Hematopoietic multipotent progenitor cell treated with erythropoietin and hydrocortisone succinate and interleukin-3 and kit ligand, for 15 days (in vitro differentiated cells): ENCODE measurements around the gene NAB1.
A peak's percentile ranks its signal among the peaks of the same experiment; 100 is the strongest.
"Not testable (repeated sequence)": the region's sequence is repeated elsewhere in the genome, so short reads cannot be mapped to it uniquely, and the experiment has no call there.

Experiments used
- DNase-seq: peaks from one replicate; pipeline ENCODE4 v3.0.0-alpha.2; 2015; ENCODE audit warnings: low spot score

NAB1 gene

GRCh38 chr2:190674966-190675650, 26.2 kb downstream of the NAB1 start:
- DNase-seq, result no peak

- DNase-seq, result no peak
These were observed 28.4 kb downstream of the NAB1 start for GRCh38 chr2:190677255-190677654.

DNA sequence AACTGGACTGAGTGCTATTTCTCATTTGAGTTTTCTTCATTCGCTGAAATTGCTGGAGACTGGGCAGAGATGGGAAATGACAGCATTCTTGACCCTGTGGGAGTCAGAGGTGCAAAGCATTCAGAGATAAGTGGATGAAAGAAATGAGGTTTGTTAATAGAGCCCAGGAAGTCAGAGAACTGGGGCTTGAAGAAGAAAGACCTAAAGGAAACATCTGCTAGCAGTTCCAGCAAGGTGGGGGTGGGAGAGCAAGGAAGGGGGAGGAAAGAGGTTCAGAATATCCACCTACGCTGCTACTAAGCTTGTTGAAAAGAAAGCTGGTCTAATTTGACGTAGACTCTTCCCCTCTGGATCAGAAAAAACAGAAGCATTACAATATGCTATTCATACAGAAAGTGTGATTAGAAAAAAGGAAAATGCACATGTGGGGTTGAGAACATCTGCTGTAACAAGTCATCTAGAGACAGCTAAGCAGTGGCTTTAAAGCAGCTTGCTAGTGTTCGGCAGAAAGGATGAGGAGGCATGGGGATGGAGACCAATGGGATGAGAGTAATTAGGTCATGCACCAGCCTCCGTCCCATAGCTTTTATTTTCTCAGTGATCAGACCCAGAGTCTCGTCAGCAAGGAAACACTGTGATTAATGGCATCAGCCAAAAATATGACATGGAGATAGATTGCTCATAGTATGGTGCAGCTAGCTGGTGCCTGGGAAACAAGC, 29.7 kb downstream of the NAB1 start:
- DNase-seq, result no peak

- no peak for DNase-seq
These were observed 30.5 kb downstream of the NAB1 start for GRCh38 chr2:190679391-190679790.

DNA sequence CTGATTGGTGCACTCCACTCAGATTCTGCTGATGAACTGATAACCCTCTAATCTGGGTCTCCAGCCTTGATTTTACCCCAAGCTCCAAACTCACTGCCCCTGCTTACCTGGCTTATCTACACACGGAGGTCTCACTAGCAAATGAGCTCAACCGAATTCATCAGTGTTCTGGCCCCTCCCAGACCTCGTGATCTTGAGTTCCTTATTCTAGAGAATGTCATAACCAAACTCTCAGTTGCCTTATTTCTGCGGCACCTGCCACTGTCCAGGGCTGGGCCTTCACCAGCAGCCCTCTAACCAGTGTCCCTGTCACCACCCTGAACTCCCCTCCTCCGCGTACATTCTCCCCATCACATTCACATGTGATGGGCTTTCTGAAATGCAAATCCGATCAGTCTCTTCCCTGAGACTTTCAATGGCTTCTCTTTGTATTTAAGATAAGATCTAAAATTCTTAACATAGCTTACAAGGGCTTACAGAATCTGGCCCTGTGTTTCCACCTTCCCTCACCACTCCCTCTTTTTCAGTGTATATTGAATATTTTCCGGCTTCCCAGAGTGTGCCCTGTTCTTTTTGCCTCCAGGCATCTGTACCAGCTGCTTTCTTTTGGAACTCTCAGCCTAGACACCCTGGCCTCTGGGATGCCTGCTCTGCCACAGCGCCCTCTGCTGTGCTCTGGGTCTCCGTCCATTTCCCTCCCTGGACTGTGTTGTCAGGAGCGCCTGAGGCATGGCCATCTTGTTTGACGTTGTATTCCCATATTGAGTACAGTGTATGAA, 31.1 kb downstream of the NAB1 start:
- peak; percentile 54 for DNase-seq

- no peak for DNase-seq
These were observed 33.3 kb downstream of the NAB1 start for GRCh38 chr2:190682168-190682567.

DNA sequence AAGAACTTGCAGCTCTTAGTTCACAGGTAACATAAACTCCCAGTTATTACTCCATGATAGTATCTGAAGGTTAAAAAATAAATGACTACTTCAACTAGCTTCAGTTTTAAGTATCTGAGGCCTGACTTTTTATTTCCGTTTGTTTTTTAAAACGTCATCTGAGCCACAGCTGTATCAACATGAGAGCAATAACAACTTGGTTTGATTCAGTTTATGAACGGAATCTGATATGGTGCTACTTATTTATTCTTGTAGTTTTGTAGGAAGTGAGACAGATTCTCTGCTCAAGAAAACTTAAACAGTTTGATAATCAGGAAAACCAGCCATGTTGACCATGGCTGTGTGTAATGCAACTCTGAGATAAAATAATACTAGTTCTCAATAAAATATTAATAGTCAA, 34.9 kb downstream of the NAB1 start:
- DNase-seq, result no peak

GRCh38 chr2:190684931-190685330, 36.0 kb downstream of the NAB1 start:
- no peak for DNase-seq

DNA sequence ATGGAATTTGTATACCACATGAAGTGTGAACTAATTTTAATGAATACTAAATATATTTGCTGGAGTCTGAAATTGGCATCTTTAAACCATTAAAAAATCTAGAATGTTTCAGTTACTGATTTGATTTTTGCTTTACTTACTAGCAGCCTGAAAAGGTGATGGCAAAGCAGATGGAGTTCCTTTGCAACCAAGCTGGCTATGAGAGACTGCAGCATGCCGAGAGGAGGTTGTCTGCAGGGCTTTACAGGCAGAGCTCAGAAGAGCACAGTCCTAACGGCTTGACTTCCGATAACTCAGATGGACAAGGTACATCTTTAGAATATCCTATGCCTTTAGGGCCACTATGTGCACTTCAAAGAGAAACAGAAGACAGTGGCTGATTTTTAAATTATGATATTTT, 36.5 kb downstream of the NAB1 start:
- no peak for DNase-seq

DNA sequence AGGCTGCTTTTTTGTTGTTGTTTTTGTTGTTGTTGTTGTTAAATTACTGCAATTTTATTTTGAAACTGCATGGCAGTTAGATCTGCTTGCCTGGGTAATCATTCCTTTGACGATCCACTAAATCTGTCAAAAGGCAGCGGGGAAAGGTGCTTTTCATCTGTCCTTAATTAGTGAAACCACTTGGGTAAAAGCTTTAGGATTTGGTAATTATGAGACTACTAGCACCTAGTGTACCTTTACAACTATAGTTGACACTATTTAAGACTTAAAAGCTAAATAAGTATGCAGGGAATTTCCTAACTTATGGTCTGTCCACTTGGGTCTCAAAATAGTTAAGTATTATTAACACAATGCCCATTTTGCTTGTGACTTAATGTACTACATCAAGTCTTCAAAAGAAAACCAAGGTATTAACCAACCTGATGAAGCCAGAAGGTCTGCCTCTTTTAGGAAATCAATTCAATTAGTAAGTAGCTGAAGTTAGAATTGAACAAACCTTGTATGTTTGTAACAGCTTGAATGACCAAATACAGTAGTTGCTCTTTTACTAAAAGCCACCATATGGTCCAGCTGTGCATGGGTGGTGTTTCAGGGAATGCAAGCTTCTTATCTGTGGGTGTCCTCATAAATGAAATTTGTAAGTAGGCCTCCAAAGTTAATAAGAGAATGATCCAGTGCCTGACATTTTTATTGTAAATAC, 44.8 kb downstream of the NAB1 start:
- no peak for DNase-seq

GRCh38 chr2:190694479-190694878, 45.6 kb downstream of the NAB1 start:
- no peak for DNase-seq

DNA sequence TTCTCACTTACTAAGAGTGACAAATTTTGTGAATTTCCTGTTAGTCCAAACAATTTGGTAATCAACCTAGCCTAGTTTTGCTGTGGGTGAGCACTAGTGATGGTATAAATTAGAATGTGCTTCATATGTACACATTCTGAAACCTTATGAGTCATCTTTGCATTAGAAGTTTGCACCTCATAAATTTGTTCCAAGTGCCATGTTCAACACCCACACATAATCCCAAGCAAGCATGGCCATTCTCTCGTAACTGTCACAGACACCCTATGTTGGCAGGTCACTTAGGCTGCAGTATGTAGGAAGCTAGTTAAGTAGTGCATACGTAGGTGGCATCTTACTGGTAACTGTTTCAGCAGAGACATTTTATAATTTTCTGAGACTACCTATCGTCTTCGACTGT, 46.9 kb downstream of the NAB1 start:
- DNase-seq, result no peak

- no peak for DNase-seq
These were observed 48.0 kb downstream of the NAB1 start for GRCh38 chr2:190696792-190697398.

GRCh38 chr2:190697421-190697820, 48.5 kb downstream of the NAB1 start:
- no peak for DNase-seq

- DNase-seq, result no peak
These were observed 50.0 kb downstream of the NAB1 start for GRCh38 chr2:190698895-190699294.

DNA sequence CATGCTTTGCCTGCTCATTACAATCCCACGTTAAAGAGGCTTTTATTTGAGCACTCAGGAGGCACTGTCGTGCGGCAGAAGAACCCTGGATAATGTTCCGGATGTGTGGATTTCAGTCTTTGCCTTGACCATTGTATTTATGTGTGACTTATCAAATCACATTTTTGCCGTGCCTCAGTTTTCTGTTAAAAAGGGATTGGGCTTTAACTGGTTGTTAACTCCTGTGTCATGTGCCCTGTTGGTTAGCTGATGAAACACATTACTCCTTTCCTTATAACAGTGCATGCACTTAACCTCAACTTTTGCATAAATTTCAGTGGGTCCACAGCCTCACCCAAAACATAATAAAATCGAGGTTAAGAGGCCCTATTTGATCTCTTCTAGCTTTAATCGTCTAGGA, 52.7 kb downstream of the NAB1 start:
- DNase-seq, result no peak

DNA sequence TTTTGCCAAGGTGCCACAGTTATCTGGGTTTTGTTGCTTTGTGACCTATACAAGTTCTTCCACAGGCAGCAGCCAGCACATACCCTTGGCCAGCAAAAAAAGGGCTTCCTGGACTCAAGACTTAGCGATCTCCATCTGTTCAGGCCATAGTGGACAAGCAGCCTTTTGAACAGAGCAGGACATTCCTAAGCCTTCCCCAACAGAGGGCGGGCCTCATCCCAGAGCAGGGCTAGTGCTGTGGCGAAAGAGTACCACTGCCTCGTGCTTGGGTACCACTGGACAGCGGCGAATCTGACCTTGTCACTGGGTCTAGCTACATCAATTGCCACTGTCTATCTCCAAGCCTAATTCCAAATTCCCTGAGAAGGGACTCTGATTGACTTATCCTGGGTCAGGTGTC, 56.4 kb downstream of the NAB1 start:
- no peak for DNase-seq

DNA sequence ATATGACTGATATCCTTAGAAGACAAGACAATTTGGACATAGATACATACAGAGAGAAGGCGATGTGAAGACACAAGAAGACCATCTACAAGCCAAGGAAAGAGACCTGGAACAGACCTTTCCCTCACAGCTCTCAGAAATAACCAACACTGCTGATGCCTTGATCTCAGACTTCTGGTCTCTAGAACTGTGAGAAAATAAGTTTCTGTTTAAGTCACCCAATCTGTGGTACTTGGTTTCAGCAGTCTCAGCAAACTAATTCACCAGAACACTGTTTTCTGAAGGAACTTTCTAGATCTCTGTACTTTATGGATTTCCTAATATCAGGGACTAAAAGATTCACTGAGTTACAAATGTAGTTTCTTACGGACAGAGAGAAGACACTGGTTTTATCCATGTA, 58.8 kb downstream of the NAB1 start:
- no peak for DNase-seq

DNA sequence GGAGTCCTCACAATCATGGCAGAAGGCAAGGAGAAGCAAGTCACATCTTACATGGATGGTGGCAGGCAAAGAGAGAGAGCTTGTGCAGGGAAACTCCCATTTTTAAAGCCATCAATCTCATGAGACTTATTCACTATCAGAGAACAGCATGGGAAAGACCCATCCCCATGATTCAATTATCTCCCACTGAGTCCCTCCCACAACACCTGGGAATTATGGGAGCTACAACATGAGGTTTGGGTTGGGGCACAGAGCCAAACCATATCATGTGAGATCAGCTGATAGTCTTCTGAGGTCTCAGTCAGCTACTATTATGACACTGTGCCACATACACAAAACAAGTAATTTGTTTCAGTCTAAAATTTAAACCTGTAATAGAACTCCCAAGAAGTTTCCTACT, 59.8 kb downstream of the NAB1 start:
- DNase-seq, result not testable (repeated sequence)

- no peak for DNase-seq
These were observed 62.2 kb downstream of the NAB1 start for GRCh38 chr2:190711069-190711468.

DNA sequence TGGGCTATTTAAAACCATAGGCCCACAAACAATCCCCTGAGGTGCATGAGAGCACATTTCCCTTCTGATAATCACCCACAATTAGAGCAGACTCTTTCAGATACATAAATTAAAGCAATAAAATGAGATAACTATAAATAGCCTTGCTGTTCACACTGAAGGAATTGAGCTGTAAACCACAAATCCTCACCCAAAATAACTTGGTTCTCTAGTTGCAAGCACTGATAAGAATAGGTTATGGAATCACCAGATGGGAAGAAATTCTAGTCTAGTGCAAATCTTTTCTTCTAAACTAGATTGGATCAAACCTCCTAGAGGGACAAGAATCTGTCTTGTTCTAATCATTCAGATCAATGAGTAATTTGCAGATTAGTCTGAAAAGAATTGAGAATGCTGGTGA, 64.6 kb downstream of the NAB1 start:
- DNase-seq, result no peak

DNA sequence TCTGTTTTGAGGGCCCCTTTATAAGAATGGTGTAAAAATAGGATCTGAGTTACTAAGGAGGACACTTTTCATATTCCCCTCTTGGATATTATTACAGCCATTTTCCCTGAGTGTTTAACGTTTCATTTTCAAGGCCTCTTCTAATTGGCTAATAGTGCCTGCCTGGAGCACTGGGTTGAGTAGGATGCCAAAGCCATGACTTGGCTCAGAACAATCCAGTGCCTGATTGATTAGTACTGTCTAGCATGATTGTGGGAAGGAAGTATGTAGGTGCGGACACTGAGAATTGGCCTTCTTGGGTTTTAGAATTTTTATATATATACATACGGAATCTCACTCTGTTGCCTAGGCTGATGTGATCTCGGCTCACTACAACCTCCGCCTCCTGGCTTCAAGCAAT, 66.1 kb downstream of the NAB1 start:
- no peak for DNase-seq
